OCI-LY1 (cell line): ENCODE data around the gene EPHA4.

Source experiments
- H2AFZ ChIP-seq: fragments of 200-600 bp; sonication (generic), shearing (Covaris generic); 2 replicates; pipeline ENCODE4 v1.6.0; 2014; ENCODE audit warnings: antibody characterized with exemption, mild to moderate bottlenecking, low read length
- H3F3A ChIP-seq: fragments of 200-600 bp; sonication (generic), shearing (Covaris generic); 2 replicates; pipeline ENCODE4 v1.6.0; 2014; ENCODE audit warnings: mild to moderate bottlenecking, antibody characterized with exemption, low read length, moderate library complexity; ENCODE audit not compliant: insufficient read depth
- H3K27ac ChIP-seq: fragments of 200-600 bp; sonication (generic); 2 replicates; pipeline ENCODE4 v1.5.1; 2014; ENCODE audit warnings: low read length, mixed run types, mild to moderate bottlenecking, low read depth; ENCODE audit not compliant: poor library complexity, severe bottlenecking
- H3K27me3 ChIP-seq: fragments of 200-600 bp; sonication (generic); 2 replicates; pipeline ENCODE4 v1.6.0; 2014; ENCODE audit warnings: antibody characterized with exemption, mild to moderate bottlenecking, low read length, moderate library complexity; ENCODE audit not compliant: insufficient read depth
- H3K36me3 ChIP-seq: fragments of 200-600 bp; sonication (generic); 2 replicates; pipeline ENCODE4 v1.6.1; 2014; ENCODE audit warnings: mild to moderate bottlenecking, antibody characterized with exemption, low read length, moderate library complexity, mixed read lengths; ENCODE audit not compliant: insufficient read depth
- H3K4me1 ChIP-seq: fragments of 200-600 bp; sonication (generic); 2 replicates; pipeline ENCODE4 v1.5.1; 2014; ENCODE audit warnings: mild to moderate bottlenecking, low read length, moderate library complexity; ENCODE audit not compliant: insufficient read depth, severe bottlenecking
- H3K4me2 ChIP-seq: fragments of 200-600 bp; sonication (generic), shearing (Covaris generic); 2 replicates; pipeline ENCODE4 v1.6.1; 2014; ENCODE audit warnings: low read length
- H3K4me3 ChIP-seq: fragments of 200-600 bp; sonication (generic); 2 replicates; pipeline ENCODE4 v1.5.1; 2014; ENCODE audit warnings: low read length, low read depth, mild to moderate bottlenecking, mixed read lengths; ENCODE audit not compliant: poor library complexity, severe bottlenecking
- H3K79me2 ChIP-seq: fragments of 200-600 bp; shearing (Covaris generic); 2 replicates; pipeline ENCODE4 v1.6.1; 2016; ENCODE audit warnings: mixed run types, low read length, mixed read lengths; ENCODE audit not compliant: insufficient read depth
- H3K9ac ChIP-seq: fragments of 200-600 bp; sonication (generic), shearing (Covaris generic); 2 replicates; pipeline ENCODE4 v1.6.1; 2014; ENCODE audit warnings: mild to moderate bottlenecking, low read length, mixed read lengths
- H3K9me2 ChIP-seq: fragments of 200-600 bp; sonication (generic), shearing (Covaris generic); 2 replicates; pipeline ENCODE4 v1.6.1; 2014; ENCODE audit warnings: low read depth, mild to moderate bottlenecking, low read length, mixed read lengths
- H3K9me3 ChIP-seq: fragments of 200-600 bp; shearing (Covaris generic); 2 replicates; pipeline ENCODE4 v1.6.1; 2014; ENCODE audit warnings: low read length, mixed read lengths
- H4K20me1 ChIP-seq: fragments of 200-600 bp; sonication (generic), shearing (Covaris generic); 2 replicates; pipeline ENCODE4 v1.6.0; 2016; ENCODE audit warnings: mild to moderate bottlenecking, low read length; ENCODE audit not compliant: insufficient read depth
- EZH2 ChIP-seq: fragments of 200-600 bp; sonication (generic), shearing (Covaris generic); IDR thresholded peaks from 2 replicates; pipeline ENCODE4 v1.8.0; 2017; ENCODE audit warnings: borderline replicate concordance, mixed run types, mild to moderate bottlenecking, antibody characterized with exemption, low read length, moderate library complexity, mixed read lengths
- TF ChIP-seq, protein P1 (sequence below): fragments of 200-600 bp; sonication (generic), shearing (Covaris generic); IDR thresholded peaks from 2 replicates; pipeline ENCODE4 v1.5.1; 2017; ENCODE audit warnings: mild to moderate bottlenecking, antibody characterized with exemption, low read length, moderate library complexity, mixed read lengths

The EPHA4 gene

DNA sequence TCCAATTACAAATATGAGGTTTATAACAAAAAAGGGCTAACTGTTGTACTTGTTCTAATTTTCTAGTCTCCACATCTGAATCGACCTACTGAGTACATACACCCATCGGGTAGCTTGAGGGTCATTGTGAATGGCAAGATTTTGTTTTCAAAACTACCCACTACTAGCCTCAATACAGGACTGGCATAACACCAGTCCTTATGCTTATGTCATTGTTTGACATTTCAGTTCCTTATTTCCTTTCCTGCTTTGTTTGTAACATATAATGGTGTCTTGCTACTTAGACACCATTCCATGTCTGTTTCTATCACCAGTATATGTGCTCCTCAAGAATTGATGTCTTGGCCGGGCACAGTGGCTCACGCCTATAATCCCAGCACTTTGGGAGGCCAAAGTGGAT, 86.0 kb downstream of the EPHA4 start:
- Histone ChIP-seq H3F3A (no peaks in the 10 kb centered on the region), H3K36me3 (no peaks in the 10 kb centered on the region), H3K27me3 (no peaks in the 10 kb centered on the region), H3K9me2 (no peaks in the 10 kb centered on the region), H3K9me3 (no peaks in the 10 kb centered on the region), H3K79me2 (no peaks in the 10 kb centered on the region), H2AFZ (no peak overlapping the region), H3K4me1 (no peaks in the 10 kb centered on the region), H3K9ac (no peak overlapping the region), H4K20me1 (no peaks in the 10 kb centered on the region), H3K4me2 (no peak overlapping the region), H3K27ac (no peak overlapping the region), H3K4me3 (no peak overlapping the region)
- TF ChIP-seq, protein P1, sequence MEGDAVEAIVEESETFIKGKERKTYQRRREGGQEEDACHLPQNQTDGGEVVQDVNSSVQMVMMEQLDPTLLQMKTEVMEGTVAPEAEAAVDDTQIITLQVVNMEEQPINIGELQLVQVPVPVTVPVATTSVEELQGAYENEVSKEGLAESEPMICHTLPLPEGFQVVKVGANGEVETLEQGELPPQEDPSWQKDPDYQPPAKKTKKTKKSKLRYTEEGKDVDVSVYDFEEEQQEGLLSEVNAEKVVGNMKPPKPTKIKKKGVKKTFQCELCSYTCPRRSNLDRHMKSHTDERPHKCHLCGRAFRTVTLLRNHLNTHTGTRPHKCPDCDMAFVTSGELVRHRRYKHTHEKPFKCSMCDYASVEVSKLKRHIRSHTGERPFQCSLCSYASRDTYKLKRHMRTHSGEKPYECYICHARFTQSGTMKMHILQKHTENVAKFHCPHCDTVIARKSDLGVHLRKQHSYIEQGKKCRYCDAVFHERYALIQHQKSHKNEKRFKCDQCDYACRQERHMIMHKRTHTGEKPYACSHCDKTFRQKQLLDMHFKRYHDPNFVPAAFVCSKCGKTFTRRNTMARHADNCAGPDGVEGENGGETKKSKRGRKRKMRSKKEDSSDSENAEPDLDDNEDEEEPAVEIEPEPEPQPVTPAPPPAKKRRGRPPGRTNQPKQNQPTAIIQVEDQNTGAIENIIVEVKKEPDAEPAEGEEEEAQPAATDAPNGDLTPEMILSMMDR: no peak
- no peak for TF ChIP-seq EZH2

DNA sequence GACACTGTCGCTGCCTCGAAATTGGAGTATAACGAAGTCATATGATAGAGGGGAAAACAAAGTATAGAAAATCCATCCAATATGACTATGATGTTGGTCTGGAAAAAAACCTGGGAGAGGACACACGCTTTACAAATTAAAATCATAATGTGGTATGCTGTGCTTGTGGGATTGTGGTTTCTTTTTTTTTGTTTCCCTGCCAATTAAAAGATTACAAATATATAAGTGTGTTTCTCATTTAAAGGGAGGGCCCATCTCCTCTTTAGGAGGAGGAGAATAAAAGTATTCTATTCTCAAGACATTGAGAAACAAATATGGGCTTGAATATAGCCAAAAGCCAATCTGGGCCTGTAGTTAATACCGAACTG, 86.6 kb downstream of the EPHA4 start:
- Histone ChIP-seq H3K27ac (no peak overlapping the region), H3K27me3 (no peaks in the 10 kb centered on the region), H3K9ac (no peak overlapping the region), H3K9me2 (no peaks in the 10 kb centered on the region), H3K9me3 (no peaks in the 10 kb centered on the region), H3K4me3 (no peak overlapping the region), H3K79me2 (no peaks in the 10 kb centered on the region), H3K36me3 (no peaks in the 10 kb centered on the region), H2AFZ (no peak overlapping the region), H3K4me1 (no peaks in the 10 kb centered on the region), H3K4me2 (no peak overlapping the region), H4K20me1 (no peaks in the 10 kb centered on the region), H3F3A (no peaks in the 10 kb centered on the region)
- TF ChIP-seq EZH2: no peak
- TF ChIP-seq, protein P1: no peak

DNA sequence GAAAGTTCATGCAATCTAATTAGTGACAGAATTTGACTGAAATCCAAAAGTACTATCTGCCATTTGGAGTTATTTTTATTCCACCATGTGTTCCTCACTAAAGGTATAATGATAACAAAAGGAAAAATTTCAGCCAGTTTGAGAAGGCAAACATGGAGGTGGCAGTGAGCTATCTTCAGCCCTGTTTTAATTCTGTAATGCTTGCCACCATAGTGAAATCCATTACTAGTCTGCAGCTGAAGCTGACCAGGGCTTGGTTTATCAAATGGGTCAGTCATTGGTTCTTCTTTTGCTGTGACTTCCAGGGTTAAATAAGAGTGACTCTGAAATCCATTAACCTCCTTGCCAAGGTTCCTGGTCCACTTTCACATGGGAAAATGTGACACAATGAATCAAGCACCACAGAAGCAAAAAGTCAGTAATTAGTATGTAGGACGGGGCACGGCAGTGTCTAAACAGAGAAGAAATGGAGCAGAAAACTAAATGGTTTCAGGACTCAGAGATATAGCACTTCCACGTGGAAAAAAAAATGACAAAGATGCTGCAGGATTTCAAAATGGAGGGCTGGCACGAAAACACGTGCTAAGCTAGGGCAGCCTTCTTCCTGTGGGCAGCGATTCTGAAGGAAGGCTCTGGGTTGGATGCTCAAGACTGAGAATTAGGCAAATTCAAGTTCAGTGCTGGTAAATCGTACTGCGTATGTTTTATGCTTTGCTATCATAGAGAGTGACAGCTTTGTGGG, 87.2 kb downstream of the EPHA4 start:
- no peaks in the 10 kb centered on the region for H3F3A ChIP-seq
- no peak overlapping the region for H2AFZ ChIP-seq
- H3K9me3 ChIP-seq: no peaks in the 10 kb centered on the region
- H3K9me2 ChIP-seq: no peaks in the 10 kb centered on the region
- no peak overlapping the region for H3K9ac ChIP-seq
- no peaks in the 10 kb centered on the region for H3K27me3 ChIP-seq
- no peak overlapping the region for H3K27ac ChIP-seq
- no peak overlapping the region for H3K4me2 ChIP-seq
- no peaks in the 10 kb centered on the region for H3K4me1 ChIP-seq
- TF ChIP-seq, protein P1: no peak
- no peak for TF ChIP-seq EZH2
- H3K36me3 ChIP-seq: no peaks in the 10 kb centered on the region
- H4K20me1 ChIP-seq: no peaks in the 10 kb centered on the region
- no peak overlapping the region for H3K4me3 ChIP-seq
- no peaks in the 10 kb centered on the region for H3K79me2 ChIP-seq
